HG02938 (cell line): ENCODE measurements around the gene MAGEB3.
"Not testable (repeated sequence)": the region's sequence is repeated elsewhere in the genome, so short reads cannot be mapped to it uniquely, and the experiment has no call there.

Source experiments
- ATAC-seq: cut with Tn5 transposase; IDR thresholded peaks from one replicate; pipeline ENCODE4 v1.9.1; 2021; ENCODE audit warnings: mild to moderate bottlenecking, moderate library complexity; ENCODE audit not compliant: unreplicated experiment

The MAGEB3 gene

GRCh38 chrX:30230395-30230794, at the start of gene MAGEB3:
Gene MAGEB3 (plus strand): TSS chrX:30230657. CDS start chrX:30235925, 5,268 bp downstream.
- ATAC-seq = no peak

GRCh38 chrX:30181353-30181752, 49.1 kb upstream of the MAGEB3 start:
- ATAC-seq = no peak

GRCh38 chrX:30183554-30183953, 46.9 kb upstream of the MAGEB3 start:
- no peak for ATAC-seq

GRCh38 chrX:30190426-30190825, 40.0 kb upstream of the MAGEB3 start:
- ATAC-seq = no peak

GRCh38 chrX:30193910-30194309, 36.5 kb upstream of the MAGEB3 start:
- ATAC-seq = not testable (repeated sequence)

- ATAC-seq = no peak
Measured at GRCh38 chrX:30196322-30196721, 34.1 kb upstream of the MAGEB3 start.

GRCh38 chrX:30212172-30212571, 18.3 kb upstream of the MAGEB3 start:
- no peak for ATAC-seq

GRCh38 chrX:30215357-30215843, 15.1 kb upstream of the MAGEB3 start, which contains the start of gene MAGEB2:
Gene MAGEB2 (plus strand): TSS chrX:30215563. CDS start chrX:30218581, 3,018 bp downstream.
- no peak for ATAC-seq

- ATAC-seq = no peak
Measured at GRCh38 chrX:30217465-30217864, 13.0 kb upstream of the MAGEB3 start.

- no peak for ATAC-seq
Measured at GRCh38 chrX:30219372-30219771, 11.1 kb upstream of the MAGEB3 start.

- no peak for ATAC-seq
Measured at GRCh38 chrX:30220661-30221060, 9.8 kb upstream of the MAGEB3 start.

- no peak for ATAC-seq
Measured at GRCh38 chrX:30224536-30224935, 5.9 kb upstream of the MAGEB3 start.

- no peak for ATAC-seq
Measured at GRCh38 chrX:30228526-30228925, 1.9 kb upstream of the MAGEB3 start.

- ATAC-seq = no peak
Measured at GRCh38 chrX:30241724-30242415, 11.4 kb downstream of the MAGEB3 start, which contains the start of gene MAGEB4. Gene MAGEB4 (plus strand): TSS chrX:30242000. CDS start chrX:30242136, 136 bp downstream.

GRCh38 chrX:30246769-30247489, 16.5 kb downstream of the MAGEB3 start, which contains the start of gene MAGEB1:
Gene MAGEB1 (plus strand): TSS chrX:30247146. CDS start chrX:30250494, 3,348 bp downstream.
- ATAC-seq = no peak

GRCh38 chrX:30248854-30249253, 18.4 kb downstream of the MAGEB3 start:
- ATAC-seq = peak; percentile 67

GRCh38 chrX:30253257-30253656, 22.8 kb downstream of the MAGEB3 start:
- ATAC-seq = peak; percentile 58

- no peak for ATAC-seq
Measured at GRCh38 chrX:30259927-30260326, 29.5 kb downstream of the MAGEB3 start.

- ATAC-seq = no peak
Measured at GRCh38 chrX:30261012-30261411, 30.6 kb downstream of the MAGEB3 start.

GRCh38 chrX:30262763-30263162, 32.3 kb downstream of the MAGEB3 start:
- ATAC-seq = no peak

GRCh38 chrX:30270639-30271038, 40.2 kb downstream of the MAGEB3 start:
- no peak for ATAC-seq

GRCh38 chrX:30275498-30275897, 45.0 kb downstream of the MAGEB3 start:
- ATAC-seq = no peak
